Stimulated activated CD4-positive, alpha-beta T cell treated with anti-CD3 and anti-CD28 coated beads, Interleukin-15, amount 100 ng/mL, for 1 hour (primary cell): ENCODE data around the gene RBM24.

Source experiments
- DNase-seq, 2 donors: peaks; one replicate each; pipeline ENCODE4 v3.0.0-alpha.2; 2020; ENCODE audit warnings: low read depth in 1 of 2, low spot score in 1 of 2

RBM24 gene

GRCh38 chr6:17341117-17341805, 60.1 kb downstream of the RBM24 start:
- no peak for DNase-seq

GRCh38 chr6:17341891-17342290, 60.7 kb downstream of the RBM24 start:
- DNase-seq: no peak

- DNase-seq: no peak
These were observed 62.1 kb downstream of the RBM24 start for GRCh38 chr6:17343215-17343614.
